HL-60 (cell line): Measurements from ENCODE around the gene COA5.

Source experiments
- CTCF ChIP-seq: IDR thresholded peaks from one replicate; pipeline ENCODE4 v1.5.1; 2011; ENCODE audit warnings: low read length, control low read depth, inconsistent platforms; ENCODE audit not compliant: insufficient read depth
- POLR2AphosphoS5 ChIP-seq: IDR thresholded peaks from 2 replicates; pipeline ENCODE4 v1.6.1; 2012; ENCODE audit warnings: low read depth

DNA sequence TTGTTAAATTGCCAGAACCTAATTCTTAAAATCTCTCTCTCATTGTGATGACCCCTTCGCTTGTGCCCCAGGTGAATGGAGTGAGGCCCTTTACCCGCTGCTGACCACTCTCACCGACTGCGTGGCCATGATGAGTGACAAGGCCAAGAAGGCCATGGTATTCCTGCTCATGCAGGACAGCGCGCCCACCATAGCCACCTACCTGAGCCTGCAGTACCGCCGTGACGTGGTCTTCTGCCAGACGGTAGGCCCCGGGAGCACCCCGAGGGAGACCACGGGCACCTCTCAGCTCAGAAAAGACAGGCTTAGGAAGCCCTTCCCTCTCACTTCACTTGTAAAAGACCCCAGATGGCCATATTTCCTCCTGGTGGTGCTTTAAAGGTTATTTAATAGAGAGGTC, 44.9 kb downstream of the COA5 start:
- TF ChIP-seq CTCF = no peak
- no peak for TF ChIP-seq POLR2AphosphoS5
